K562 (cell line): Measurements from ENCODE around the gene GOLGA6D. TPM values are rescaled to one million over a fixed set of nuclear protein-coding genes. Genes with fewer than 3 reads are reported as not detected.
"Not testable (repeated sequence)": the region's sequence is repeated elsewhere in the genome, so short reads cannot be mapped to it uniquely, and the experiment has no call there.

Experiments used
- ATAC-seq: fragments of 200-7000 bp; cut with Tn5 transposase; 3 replicates; pipeline ENCODE4 v1.9.1; 2020; ENCODE audit warnings: moderate library complexity
- BruUV-seq: library from RNA; stranded (reverse); fragments of 400-500 nt; replicated peaks from 2 replicates; lab custom pipeline; 2021; lab: Mats Ljungman, UMichigan
- CTCF ChIA-PET: fragments of 300-600 bp; formaldehyde crosslinking; extraction: SDS; loops from one replicate; lab custom pipeline; 2021; ENCODE audit warnings: low intra/inter-chr PET ratio; lab: Yijun Ruan, JAX
- POLR2A ChIA-PET: fragments of 300-600, 350-650 bp; sonication (Branson Sonifier 250); formaldehyde crosslinking; extraction: SDS; loops from one replicate; lab custom pipeline; 2021; ENCODE audit warnings: antibody characterized with exemption, inconsistent platforms; lab: Yijun Ruan, JAX
- DNase-seq, 4 experiments: peaks; one replicate each; pipeline versions ENCODE4 v3.0.0 to v3.0.0-alpha.2; 2011 to 2018; ENCODE audit warnings: low spot score in 3 of 4, mixed read lengths in 3 of 4; ENCODE audit errors: extremely low read depth in 1 of 4
- FAIRE-seq: peaks from 2 replicates; lab custom pipeline; 2011; peaks lifted over from hg19 to GRCh38; lab: Jason Lieb, UNC
- H2AFZ ChIP-seq: 2 replicates; pipeline ENCODE4 v1.6.0; 2011; ENCODE audit warnings: low read depth, low read length, control low read depth, inconsistent platforms
- H3K27ac ChIP-seq: fragments of 200-600 bp; 3 replicates; pipeline ENCODE4 v1.8.0; 2011; ENCODE audit warnings: low read depth, mild to moderate bottlenecking, control low read depth, inconsistent platforms, low read length, moderate library complexity, mixed read lengths; ENCODE audit errors: extremely low read depth
- H3K27me3 ChIP-seq, 2 experiments: fragments of 300-600 bp in 1 of 2; 2 replicates in 1 of 2; 3 replicates in 1 of 2; pipeline versions ENCODE4 v1.6.0 to v1.8.0; 2011; ENCODE audit warnings: inconsistent platforms in 2 of 2, low read length in 2 of 2, mild to moderate bottlenecking in 1 of 2, mixed read lengths in 1 of 2, moderate library complexity in 1 of 2; ENCODE audit not compliant: control insufficient read depth in 2 of 2, insufficient read depth in 2 of 2
- H3K36me3 ChIP-seq: fragments of 300-600 bp; 3 replicates; pipeline ENCODE4 v1.8.0; 2011; ENCODE audit warnings: mild to moderate bottlenecking, low read length, inconsistent platforms; ENCODE audit not compliant: control insufficient read depth, insufficient read depth
- H3K4me1 ChIP-seq, 2 experiments: fragments of 200-600 bp in 1 of 2; replicated peaks in 1 of 2; 2 replicates in 1 of 2; 3 replicates in 1 of 2; pipeline versions ENCODE4 v1.5.1 to v1.8.0; 2011; ENCODE audit warnings: inconsistent platforms in 2 of 2, low read length in 2 of 2, mild to moderate bottlenecking in 1 of 2, mixed read lengths in 1 of 2, moderate library complexity in 1 of 2; ENCODE audit not compliant: control insufficient read depth in 2 of 2, insufficient read depth in 2 of 2
- H3K4me2 ChIP-seq: 2 replicates; pipeline ENCODE4 v1.6.1; 2011; ENCODE audit warnings: low read length, control low read depth, inconsistent platforms, mixed read lengths; ENCODE audit not compliant: insufficient read depth
- H3K4me3 ChIP-seq: fragments of 200-600 bp; sonication (generic), shearing (Covaris generic); 2 replicates; pipeline ENCODE4 v1.5.1; 2016; ENCODE audit warnings: control low read depth, inconsistent platforms
- H3K79me2 ChIP-seq: fragments of 200-600 bp; 3 replicates; pipeline ENCODE4 v1.8.0; 2011; ENCODE audit warnings: low read length, inconsistent platforms; ENCODE audit not compliant: control insufficient read depth, insufficient read depth
- H3K9ac ChIP-seq, 2 experiments: 2 replicates each; pipeline versions ENCODE4 v1.6.0 to v1.6.1; 2011; ENCODE audit warnings: low read depth in 2 of 2, low read length in 2 of 2, control low read depth in 1 of 2, inconsistent platforms in 1 of 2, mild to moderate bottlenecking in 1 of 2, mixed read lengths in 1 of 2; ENCODE audit not compliant: insufficient read depth in 1 of 2
- H3K9me1 ChIP-seq: one replicate; pipeline ENCODE4 v1.6.0; 2011; ENCODE audit warnings: inconsistent platforms, mild to moderate bottlenecking, low read length, moderate library complexity; ENCODE audit not compliant: control insufficient read depth, insufficient read depth
- H3K9me3 ChIP-seq: replicated peaks from 2 replicates; pipeline ENCODE4 v1.5.1; 2011; ENCODE audit warnings: low read depth, low read length, inconsistent platforms; ENCODE audit not compliant: control insufficient read depth, insufficient read depth
- H4K20me1 ChIP-seq: replicated peaks from 2 replicates; pipeline ENCODE4 v1.6.1; 2011; ENCODE audit warnings: low read length, inconsistent platforms, mixed read lengths; ENCODE audit not compliant: control insufficient read depth, insufficient read depth
- CTCF ChIP-seq, 3 experiments: IDR thresholded peaks in 2 of 3; conservative IDR thresholded peaks in 1 of 3; 2 replicates each; pipeline ENCODE4 v1.5.1; 2011 to 2012; ENCODE audit warnings: low read length in 3 of 3, mild to moderate bottlenecking in 3 of 3, control low read depth in 2 of 3, improper control_type of control experiment in 1 of 3, inconsistent platforms in 1 of 3, low read depth in 1 of 3, mixed read lengths in 1 of 3, moderate library complexity in 1 of 3; ENCODE audit not compliant: insufficient read depth in 2 of 3
- HBP1 ChIP-seq: fragments of 450-650 bp; formaldehyde crosslinking; IDR thresholded peaks from 2 replicates; pipeline ENCODE4 v1.4.0; 2022; ENCODE audit warnings: missing genetic modification characterization
- NRF1 ChIP-seq, 2 experiments: fragments of 450-650 bp; IDR thresholded peaks in 1 of 2; conservative IDR thresholded peaks in 1 of 2; 2 replicates each; pipeline ENCODE4 v1.6.1; 2014; ENCODE audit warnings: mild to moderate bottlenecking in 2 of 2
- RAD21 ChIP-seq, 2 experiments: fragments of 250-450 bp in 1 of 2; fragments of 450-650 bp in 1 of 2; sonication (Bioruptor Pico) in 1 of 2; formaldehyde crosslinking in 1 of 2; IDR thresholded peaks in 1 of 2; conservative IDR thresholded peaks in 1 of 2; 2 replicates each; pipeline versions ENCODE4 v1.4.0 to v1.8.0; 2020 to 2022; ENCODE audit warnings: mild to moderate bottlenecking in 2 of 2, moderate library complexity in 1 of 2
- SMC3 ChIP-seq: conservative IDR thresholded peaks from 2 replicates; pipeline ENCODE4 v1.6.1; 2011; ENCODE audit warnings: low read depth, low read length, improper control_type of control experiment; ENCODE audit not compliant: insufficient read depth
- ZBTB17 ChIP-seq: fragments of 450-650 bp; formaldehyde crosslinking; IDR thresholded peaks from 2 replicates; pipeline ENCODE4 v1.4.0; 2020; ENCODE audit warnings: mild to moderate bottlenecking
- ZBTB9 ChIP-seq: fragments of 450-650 bp; formaldehyde crosslinking; IDR thresholded peaks from 2 replicates; pipeline ENCODE4 v1.4.0; 2020; ENCODE audit warnings: mild to moderate bottlenecking, moderate library complexity
- WGBS: fragments of 100-300 bp; shearing (Covaris generic); methylation state at CpG from one replicate; pipeline ENCODE4 v1.1.6; 2016; ENCODE audit warnings: low coverage, mixed read lengths; ENCODE audit not compliant: insufficient coverage; ENCODE audit errors: missing lambda C conversion rate; 5-methylcytosine and 5-hydroxymethylcytosine counted together
- in situ Hi-C: fragments of 300-500 bp; cut with MboI; formaldehyde crosslinking; loops from 4 replicates; pipeline ENCODE4 v1.15.0; 2018; ENCODE audit warnings: inconsistent platforms, mixed read lengths
- intact Hi-C: fragments of 100-400 bp; cut with micrococcal nuclease; formaldehyde crosslinking; loops from 2 replicates; pipeline ENCODE4 v1.14.2; 2022
- polyA plus RNA-seq, 8 experiments: library from polyadenylated mRNA; depleted of rRNA in 4 of 8; stranded (reverse) in 5 of 8; unstranded in 3 of 8; fragments of >200 nt; fragmentation: Nextera tagmentation in 2 of 8; fragmentation: Illumina TruSeq in 1 of 8; extraction: Ambion mirVana in 2 of 8; extraction: Trizol in 1 of 8; gene quantifications; 2 replicates each; pipeline versions ENCODE4 v1.2.1 to v1.2.3, GENCODE V29; 2011 to 2014; ENCODE audit warnings: inconsistent platforms in 1 of 8, missing spikeins in 1 of 8
- total RNA-seq, 7 experiments: library from RNA; depleted of rRNA in 6 of 7; stranded (reverse); fragments of >200 nt in 6 of 7; fragmentation: Illumina TruSeq in 2 of 7; extraction: Trizol in 2 of 7; gene quantifications; 2 replicates each; pipeline versions ENCODE4 v1.2.1 to v1.2.3, GENCODE V29; 2011 to 2021; ENCODE audit warnings: low replicate concordance in 1 of 7

The GOLGA6D gene
- total and polyA plus RNA-seq, 9 of the 15 experiments (the other 6 are each of a cell fraction or from before 2014, with no cell fraction given), result not detected

GRCh38 chr15:75274509-75275107 lies 8.0 kb upstream of the GOLGA6D start:
- CTCF ChIA-PET, result not testable (repeated sequence)

More at GRCh38 chr15:75274509-75275107, 8.0 kb upstream of the GOLGA6D start:
- H3K9ac ChIP-seq, BruUV-seq, H3K27me3 ChIP-seq, H3K4me2 ChIP-seq, H3K9me3 ChIP-seq, H3K27ac ChIP-seq, POLR2A ChIA-PET, H3K79me2 ChIP-seq, intact Hi-C loops, H3K9me1 ChIP-seq, H3K4me1 ChIP-seq, H3K4me3 ChIP-seq, H2AFZ ChIP-seq, H3K36me3 ChIP-seq, H4K20me1 ChIP-seq: not testable (repeated sequence)
- peak; percentile 70 for FAIRE-seq
- TF ChIP-seq ZBTB17 (peak; percentile 35; the same call in 1 of the 2 replicates), SMC3 (0 out of 2 replicates have a peak, but pooled peaks have one; percentile 1), HBP1 (CRISPR knock-in tag) (0 out of 2 replicates have a peak, but pooled peaks have one; percentile 25), ZBTB9 (CRISPR knock-in tag) (peak; percentile 52; the same call in 1 of the 2 replicates), CTCF (IDR thresholded peaks at IDR 0.05 in 2 of 3, conservative IDR thresholded peaks at IDR 0.05 in 1 of 3; ENCODE audit: insufficient read depth in 2 of 3, low read depth in 1 of 3, low read length in 3 of 3) (peak in 2 of 3 experiments; percentile 26 to 28; a peak in 4 of 6 replicates), RAD21 (CRISPR knock-in tag; conservative IDR thresholded peaks at IDR 0.05 in 1 of 2, IDR thresholded peaks at IDR 0.05 in 1 of 2) (peak in 1 of 2 experiments; percentile 34; a peak in 3 of 4 replicates), NRF1 (conservative IDR thresholded peaks at IDR 0.05 in 1 of 2, IDR thresholded peaks at IDR 0.05 in 1 of 2) (peak in 1 of 2 experiments; percentile 10; a peak in 1 of 4 replicates)
- ATAC-seq, result peak; percentile 100
- peak in 1 of 4 experiments; percentile 0 for DNase-seq
- in situ Hi-C loops, result loop anchor here (25.0 kb wide), 3 partner anchors 937 to 1312 kb away; partner anchors contain the start of gene ISLR2
- 22% methylated on average over 4 of the region's 5 CpGs for WGBS
